ENCODE data around the gene COPS6.

- TF ChIP-seq POLR2A (IDR thresholded peaks at IDR 0.05) = no peak
- no peak for TF ChIP-seq CTCF (IDR thresholded peaks at IDR 0.05)
These were observed 2.0 kb downstream of the COPS6 start for GRCh38 chr7:100090527-100091410.
